H7 (cell line): ENCODE data around the gene IDI2. TPM values are rescaled to one million over a fixed set of nuclear protein-coding genes. Genes with fewer than 3 reads are reported as not detected.
"Not testable (repeated sequence)": the region's sequence is repeated elsewhere in the genome, so short reads cannot be mapped to it uniquely, and the experiment has no call there.

Experiments
- DNase-seq: peaks from one replicate; pipeline ENCODE4 v3.0.0; 2012
- H3K27me3 ChIP-seq: 2 replicates; pipeline ENCODE4 v1.6.0; 2011; ENCODE audit warnings: mild to moderate bottlenecking, low read length; ENCODE audit not compliant: control insufficient read depth, insufficient read depth
- H3K36me3 ChIP-seq: replicated peaks from 2 replicates; pipeline ENCODE4 v1.5.1; 2011; ENCODE audit warnings: low read length; ENCODE audit not compliant: control insufficient read depth, insufficient read depth
- H3K4me3 ChIP-seq: 2 replicates; pipeline ENCODE4 v1.5.1; 2011; ENCODE audit warnings: low read depth, mild to moderate bottlenecking, control low read depth, low read length, moderate library complexity; ENCODE audit not compliant: insufficient read depth
- total RNA-seq: library from RNA; depleted of rRNA; stranded (reverse); fragments of >200 nt; shearing (Covaris generic); gene quantifications from 2 replicates; pipeline ENCODE4 v1.2.3, GENCODE V29; 2014

The IDI2 gene
- total RNA-seq, 1 experiment from 2014 or later = not detected

- Histone ChIP-seq H3K36me3 (peaks cover 5% of the 10 kb centered on the region), H3K4me3 (no peak overlapping the region), H3K27me3 (no peaks in the 10 kb centered on the region)
- DNase-seq = no peak
These were observed 10.7 kb upstream of the IDI2 start for GRCh38 chr10:1036341-1036791.

- Histone ChIP-seq H3K36me3 (peaks cover 1% of the 10 kb centered on the region; the same call in 1 of the 2 replicates), H3K4me3 (no peak overlapping the region), H3K27me3 (no peaks in the 10 kb centered on the region)
- DNase-seq = no peak
These were observed 9.5 kb upstream of the IDI2 start for GRCh38 chr10:1035201-1035600.

DNA sequence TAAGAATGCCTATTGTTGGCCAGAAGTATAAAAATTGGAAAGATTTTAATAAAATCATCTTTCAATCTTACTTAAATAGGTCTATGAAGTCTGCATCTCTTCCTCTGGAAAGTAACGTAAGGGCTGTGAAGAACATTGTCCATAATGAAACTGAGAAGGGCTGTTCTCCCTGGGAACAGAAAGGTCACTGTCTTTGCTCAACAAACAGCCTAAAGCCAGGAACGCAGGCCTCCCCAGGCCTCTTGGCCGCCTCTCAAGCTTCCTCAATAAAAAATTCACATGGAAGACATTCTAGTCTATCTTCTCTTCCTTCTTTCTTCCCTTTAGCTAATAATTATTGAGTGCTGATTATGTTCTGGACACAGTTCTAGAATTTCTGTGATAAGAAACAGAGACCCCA is 9.1 kb upstream of the IDI2 start:
- no peak overlapping the region for H3K4me3 ChIP-seq
- DNase-seq = no peak
- no peaks in the 10 kb centered on the region for H3K27me3 ChIP-seq
- H3K36me3 ChIP-seq = no peaks in the 10 kb centered on the region

DNA sequence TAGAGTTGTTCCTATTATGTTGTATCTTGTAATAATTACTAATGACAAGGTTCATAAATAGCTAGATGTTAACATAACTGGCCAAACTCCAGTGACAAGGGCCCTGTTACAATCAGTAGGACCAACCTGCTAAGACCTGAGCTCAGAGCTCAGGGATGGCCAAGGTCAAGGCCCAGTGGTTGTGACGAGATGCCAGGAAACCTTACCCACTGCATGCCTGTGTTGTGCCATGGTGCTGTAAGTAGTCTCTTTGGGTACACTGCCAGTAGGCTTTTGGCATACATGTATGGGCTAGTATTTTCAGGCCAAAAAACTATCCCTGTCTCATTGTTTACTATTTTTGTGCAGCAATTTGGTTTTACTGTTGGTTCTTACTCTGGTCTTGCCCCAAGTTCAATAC is 7.9 kb upstream of the IDI2 start:
- no peaks in the 10 kb centered on the region for H3K36me3 ChIP-seq
- H3K4me3 ChIP-seq = no peak overlapping the region
- no peak for DNase-seq
- H3K27me3 ChIP-seq = no peaks in the 10 kb centered on the region

GRCh38 chr10:1029838-1030237 is 4.2 kb upstream of the IDI2 start:
- Histone ChIP-seq H3K4me3 (no peak overlapping the region), H3K36me3 (no peaks in the 10 kb centered on the region), H3K27me3 (no peaks in the 10 kb centered on the region)
- no peak for DNase-seq

DNA sequence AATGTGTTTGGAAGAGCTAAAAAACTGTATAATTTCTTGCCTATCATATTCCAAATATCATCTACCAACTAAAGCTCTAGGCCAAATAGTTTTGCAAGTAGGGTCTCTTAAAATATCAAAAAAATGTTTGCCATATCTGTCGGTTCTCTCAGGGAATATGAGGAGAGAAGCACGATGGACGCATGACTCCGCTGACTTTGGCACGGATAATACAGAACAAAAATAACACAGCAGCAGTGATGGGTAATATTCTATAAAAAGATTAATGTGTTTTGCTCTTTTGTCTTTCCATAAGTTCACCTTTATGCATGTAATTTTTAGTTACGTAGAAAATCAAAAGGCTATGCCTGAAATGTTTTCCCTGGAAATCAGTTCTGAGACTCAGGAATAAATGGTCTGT is 919 bp upstream of the IDI2 start:
- Histone ChIP-seq H3K4me3 (no peak overlapping the region), H3K36me3 (no peaks in the 10 kb centered on the region), H3K27me3 (no peaks in the 10 kb centered on the region)
- DNase-seq = no peak

GRCh38 chr10:1024103-1024502 is 1.6 kb downstream of the IDI2 start:
- no peaks in the 10 kb centered on the region for H3K36me3 ChIP-seq
- H3K4me3 ChIP-seq = no peak overlapping the region
- DNase-seq = no peak
- H3K27me3 ChIP-seq = no peaks in the 10 kb centered on the region

DNA sequence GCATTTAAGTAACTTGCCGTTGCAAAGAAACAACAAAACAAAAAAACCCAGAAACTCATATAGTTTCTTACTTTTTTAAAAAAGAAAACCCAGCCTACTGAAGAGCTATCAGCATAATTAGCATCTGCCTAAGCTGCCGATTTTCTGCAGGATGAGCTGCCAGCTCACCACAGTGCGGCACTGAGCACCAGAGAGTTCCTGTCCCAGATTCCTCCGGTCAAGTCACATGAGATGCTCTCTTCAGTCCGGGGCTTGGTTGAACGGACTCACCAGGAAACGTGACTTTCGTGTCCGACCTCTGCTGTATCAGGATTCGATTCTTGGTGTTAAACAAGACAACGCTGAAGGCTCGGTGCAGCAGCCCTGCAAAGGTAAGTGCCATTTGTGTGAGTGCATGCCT is 3.2 kb downstream of the IDI2 start:
- peaks cover 3% of the 10 kb centered on the region for H3K36me3 ChIP-seq
- no peaks in the 10 kb centered on the region for H3K27me3 ChIP-seq
- peak; percentile 44 for DNase-seq
- no peak overlapping the region for H3K4me3 ChIP-seq

GRCh38 chr10:1020958-1021357 is 4.7 kb downstream of the IDI2 start:
- H3K36me3 ChIP-seq = peaks cover 15% of the 10 kb centered on the region
- H3K4me3 ChIP-seq = no peak overlapping the region
- H3K27me3 ChIP-seq = no peaks in the 10 kb centered on the region
- peak; percentile 32 for DNase-seq

DNA sequence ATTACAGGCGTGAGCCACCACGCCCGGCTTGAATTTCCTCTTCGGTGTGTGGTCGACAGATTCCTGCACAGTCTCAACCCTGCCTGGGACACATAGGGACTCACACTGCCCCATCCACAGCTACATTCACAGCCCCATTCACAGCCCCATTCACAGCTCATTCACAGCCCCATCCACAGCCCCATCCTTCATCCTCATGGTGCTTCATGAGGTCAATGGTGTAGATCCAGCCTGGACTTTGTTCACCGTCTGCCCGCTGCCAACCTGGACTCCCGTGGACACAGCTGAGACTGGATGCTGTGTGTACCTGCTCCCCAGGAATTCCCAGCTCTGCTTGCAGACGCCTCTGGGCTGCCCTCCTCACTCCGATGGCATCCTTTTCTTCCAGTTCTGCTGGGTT is 5.2 kb downstream of the IDI2 start:
- Histone ChIP-seq H3K4me3 (no peak overlapping the region), H3K36me3 (peaks cover 19% of the 10 kb centered on the region), H3K27me3 (no peaks in the 10 kb centered on the region)
- peak; percentile 19 for DNase-seq

DNA sequence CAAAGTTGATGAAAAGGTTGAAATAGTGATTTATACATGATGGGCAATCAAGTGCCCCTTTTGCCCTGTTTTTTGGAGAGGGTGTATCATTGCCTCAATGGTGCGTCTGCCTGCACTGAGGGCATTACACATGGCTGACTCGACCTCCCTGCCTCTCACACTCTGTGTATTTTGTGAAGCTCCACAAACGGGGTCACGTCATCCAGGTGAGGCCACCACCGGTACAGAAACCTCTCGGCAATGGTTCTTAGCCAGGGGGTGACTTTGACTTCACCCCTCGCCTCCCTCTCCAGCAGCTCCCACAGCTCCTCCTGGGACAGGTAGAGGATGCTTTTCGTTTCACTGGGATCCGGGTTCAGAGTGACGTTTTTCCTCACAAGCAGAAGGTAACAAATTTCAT is 6.3 kb downstream of the IDI2 start:
- no peak for DNase-seq
- peaks cover 23% of the 10 kb centered on the region for H3K36me3 ChIP-seq
- no peaks in the 10 kb centered on the region for H3K27me3 ChIP-seq
- no peak overlapping the region for H3K4me3 ChIP-seq

DNA sequence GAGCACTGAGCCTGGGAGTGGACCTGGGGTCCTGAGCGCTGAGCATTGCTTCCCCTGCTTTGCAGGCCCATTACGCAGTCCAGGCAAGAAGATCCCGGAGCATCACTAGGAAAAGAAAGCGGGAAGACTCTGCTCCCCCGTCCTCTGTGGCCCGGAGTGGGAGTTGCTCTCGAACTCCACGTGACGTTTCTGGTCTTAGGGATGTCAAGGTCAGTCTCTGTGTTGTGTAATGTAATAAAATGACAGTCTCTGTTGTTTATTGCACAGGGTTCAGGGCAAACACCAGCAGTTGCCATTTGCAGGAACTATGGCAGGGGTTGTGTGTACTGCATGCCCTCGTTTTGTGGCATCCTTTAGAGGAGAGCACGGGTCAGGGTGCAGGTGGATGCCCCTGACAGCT is 10.0 kb downstream of the IDI2 start:
- H3K36me3 ChIP-seq = peaks cover 47% of the 10 kb centered on the region
- no peaks in the 10 kb centered on the region for H3K27me3 ChIP-seq
- no peak overlapping the region for H3K4me3 ChIP-seq
- no peak for DNase-seq

DNA sequence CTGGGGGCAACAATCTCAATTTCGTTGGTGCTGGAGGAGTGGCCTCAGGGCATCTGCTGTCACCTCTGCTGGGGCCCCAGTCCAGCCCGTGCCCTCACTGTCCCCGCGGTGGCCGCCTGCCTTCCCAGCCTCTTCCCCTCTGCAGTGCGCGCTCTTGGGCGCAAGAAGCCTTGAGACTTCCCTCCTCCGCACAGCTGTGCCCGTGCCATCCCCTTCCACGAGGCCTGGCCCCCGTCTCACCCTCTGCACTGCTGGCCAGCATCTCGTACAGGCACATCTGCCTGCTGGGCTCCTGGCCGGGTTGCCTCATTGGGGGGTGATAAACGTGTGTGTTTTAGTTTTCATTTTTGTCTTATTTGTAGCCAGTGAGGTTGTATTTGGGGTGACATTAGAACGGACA is 14.0 kb downstream of the IDI2 start:
- Histone ChIP-seq H3K27me3 (no peaks in the 10 kb centered on the region), H3K4me3 (no peak overlapping the region), H3K36me3 (peaks cover 67% of the 10 kb centered on the region)
- DNase-seq = no peak

GRCh38 chr10:1010703-1011102 is 15.0 kb downstream of the IDI2 start:
- Histone ChIP-seq H3K27me3 (no peaks in the 10 kb centered on the region), H3K36me3 (peaks cover 65% of the 10 kb centered on the region), H3K4me3 (no peak overlapping the region)
- no peak for DNase-seq

DNA sequence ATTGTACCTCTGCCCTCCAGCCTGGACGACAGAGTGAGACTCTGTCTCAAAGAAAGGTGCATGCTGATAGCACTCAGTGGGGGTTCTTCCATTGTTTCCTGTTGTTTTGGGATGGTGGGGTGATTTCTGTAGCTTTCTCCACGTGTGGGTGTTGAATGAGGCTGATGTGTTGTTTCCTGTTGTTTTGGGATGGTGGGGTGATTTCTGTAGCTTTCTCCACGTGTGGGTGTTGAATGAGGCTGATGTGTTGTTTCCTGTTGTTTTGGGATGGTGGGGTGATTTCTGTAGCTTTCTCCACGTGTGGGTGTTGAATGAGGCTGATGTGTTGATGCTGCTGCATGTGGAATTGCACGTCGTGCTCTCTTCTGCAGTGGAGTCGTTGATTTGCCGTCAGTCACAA is 15.7 kb downstream of the IDI2 start:
- H3K4me3 ChIP-seq, DNase-seq, H3K27me3 ChIP-seq: not testable (repeated sequence)
- H3K36me3 ChIP-seq = peaks cover 66% of the 10 kb centered on the region

GRCh38 chr10:1009071-1009494 is 16.6 kb downstream of the IDI2 start:
- Histone ChIP-seq H3K36me3 (peaks cover 70% of the 10 kb centered on the region), H3K4me3 (no peak overlapping the region), H3K27me3 (no peaks in the 10 kb centered on the region)
- DNase-seq = no peak
